SHP77 (cell line): ENCODE measurements around the gene GRK5.

Experiments used
- DNase-seq, 2 experiments: peaks; one replicate each; lab custom pipeline; 2025; lab: John Stamatoyannopoulos, UW

Gene GRK5

GRCh38 chr10:119198438-119198837 lies 8.9 kb upstream of the GRK5 start:
- no peak for DNase-seq

- DNase-seq: peak; percentile 80 to 86
Observed at GRCh38 chr10:119199231-119199992, 8.0 kb upstream of the GRK5 start.

- no peak for DNase-seq
Observed at GRCh38 chr10:119201233-119201632, 6.1 kb upstream of the GRK5 start.

- DNase-seq: no peak
Observed at GRCh38 chr10:119203006-119203405, 4.4 kb upstream of the GRK5 start.

GRCh38 chr10:119205894-119206602 lies 1.3 kb upstream of the GRK5 start:
- peak; percentile 17 to 55 for DNase-seq

- DNase-seq: peak; percentile 46 to 65
Observed at GRCh38 chr10:119206603-119207365, 587 bp upstream of the GRK5 start.

- DNase-seq: peak; percentile 30 to 77
Observed at GRCh38 chr10:119207713-119208552, 562 bp downstream of the GRK5 start.

GRCh38 chr10:119208553-119208940 lies 1.2 kb downstream of the GRK5 start:
- no peak for DNase-seq

- DNase-seq: peak; percentile 57 to 60
Observed at GRCh38 chr10:119209035-119209735, 1.8 kb downstream of the GRK5 start.

GRCh38 chr10:119209736-119210355 lies 2.5 kb downstream of the GRK5 start:
- no peak for DNase-seq

- no peak for DNase-seq
Observed at GRCh38 chr10:119210633-119211032, 3.3 kb downstream of the GRK5 start.

- no peak for DNase-seq
Observed at GRCh38 chr10:119211176-119211575, 3.8 kb downstream of the GRK5 start.

GRCh38 chr10:119211625-119212441 lies 4.5 kb downstream of the GRK5 start:
- DNase-seq: no peak

GRCh38 chr10:119215371-119215770 lies 8.0 kb downstream of the GRK5 start:
- no peak for DNase-seq

GRCh38 chr10:119216127-119216526 lies 8.8 kb downstream of the GRK5 start:
- no peak for DNase-seq

- DNase-seq: no peak
Observed at GRCh38 chr10:119217401-119217800, 10.0 kb downstream of the GRK5 start.

- DNase-seq: no peak
Observed at GRCh38 chr10:119217991-119218490, 10.7 kb downstream of the GRK5 start.

- no peak for DNase-seq
Observed at GRCh38 chr10:119219871-119220270, 12.5 kb downstream of the GRK5 start.

GRCh38 chr10:119221201-119221600 lies 13.8 kb downstream of the GRK5 start:
- DNase-seq: no peak

- no peak for DNase-seq
Observed at GRCh38 chr10:119221666-119222065, 14.3 kb downstream of the GRK5 start.
